HG03139 (cell line): Measurements from ENCODE around the gene BPTF.
"Not testable (repeated sequence)": the region's sequence is repeated elsewhere in the genome, so short reads cannot be mapped to it uniquely, and the experiment has no call there.

Experiments used
- ATAC-seq: cut with Tn5 transposase; IDR thresholded peaks from one replicate; pipeline ENCODE4 v1.9.1; 2021; ENCODE audit not compliant: unreplicated experiment

BPTF gene

DNA sequence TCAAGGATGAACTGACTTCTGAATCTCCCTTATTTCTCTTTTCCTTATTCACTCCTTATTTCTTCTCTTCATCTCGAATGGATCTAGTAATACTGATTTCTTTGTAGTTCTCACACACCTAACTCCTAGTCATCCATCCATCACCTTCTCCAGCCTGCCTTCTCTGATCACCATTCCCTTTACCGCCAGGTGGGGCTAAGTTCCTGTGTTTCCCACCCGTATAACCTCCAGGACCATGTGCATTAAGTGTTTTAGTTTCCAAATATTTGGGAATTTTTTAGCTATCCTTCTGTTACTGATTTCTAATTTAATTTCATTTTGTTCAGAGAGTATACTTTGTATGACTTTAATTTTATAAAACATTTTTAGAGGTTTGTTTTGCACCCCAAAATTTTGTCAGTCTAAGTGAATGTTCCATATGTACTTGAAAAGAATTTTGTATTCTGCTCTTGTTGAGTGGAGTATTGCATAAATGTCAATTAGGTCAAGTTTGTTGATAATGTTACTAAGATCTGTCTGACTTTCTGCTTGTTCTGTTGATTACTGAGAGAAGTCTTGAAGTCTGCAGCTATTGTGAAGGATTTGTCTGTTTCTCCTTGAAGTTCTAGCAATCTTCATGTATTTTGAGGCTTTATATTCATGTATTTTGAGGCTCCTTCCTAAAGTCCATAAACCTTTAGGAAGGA lies 8.8 kb downstream of the BPTF start:
- ATAC-seq = no peak

DNA sequence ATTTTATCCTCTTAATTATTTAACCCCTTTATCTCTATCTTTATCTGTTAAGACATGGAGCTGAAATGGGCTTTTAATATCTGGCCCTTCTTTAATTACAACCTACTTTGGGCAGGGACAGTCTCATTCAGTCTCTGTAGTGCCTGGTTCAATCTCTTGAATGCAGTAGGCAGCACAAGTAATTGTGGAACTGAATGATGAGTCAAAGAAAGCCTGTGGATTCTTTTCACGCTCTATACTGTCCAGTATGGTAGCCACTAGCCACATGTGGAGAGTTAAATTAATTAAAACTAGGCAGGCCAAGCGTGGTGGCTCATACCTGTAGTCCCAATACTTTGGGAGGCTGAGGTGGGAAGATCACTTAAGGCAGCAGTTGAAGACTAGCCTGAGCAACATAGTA lies 9.3 kb downstream of the BPTF start:
- no peak for ATAC-seq

DNA sequence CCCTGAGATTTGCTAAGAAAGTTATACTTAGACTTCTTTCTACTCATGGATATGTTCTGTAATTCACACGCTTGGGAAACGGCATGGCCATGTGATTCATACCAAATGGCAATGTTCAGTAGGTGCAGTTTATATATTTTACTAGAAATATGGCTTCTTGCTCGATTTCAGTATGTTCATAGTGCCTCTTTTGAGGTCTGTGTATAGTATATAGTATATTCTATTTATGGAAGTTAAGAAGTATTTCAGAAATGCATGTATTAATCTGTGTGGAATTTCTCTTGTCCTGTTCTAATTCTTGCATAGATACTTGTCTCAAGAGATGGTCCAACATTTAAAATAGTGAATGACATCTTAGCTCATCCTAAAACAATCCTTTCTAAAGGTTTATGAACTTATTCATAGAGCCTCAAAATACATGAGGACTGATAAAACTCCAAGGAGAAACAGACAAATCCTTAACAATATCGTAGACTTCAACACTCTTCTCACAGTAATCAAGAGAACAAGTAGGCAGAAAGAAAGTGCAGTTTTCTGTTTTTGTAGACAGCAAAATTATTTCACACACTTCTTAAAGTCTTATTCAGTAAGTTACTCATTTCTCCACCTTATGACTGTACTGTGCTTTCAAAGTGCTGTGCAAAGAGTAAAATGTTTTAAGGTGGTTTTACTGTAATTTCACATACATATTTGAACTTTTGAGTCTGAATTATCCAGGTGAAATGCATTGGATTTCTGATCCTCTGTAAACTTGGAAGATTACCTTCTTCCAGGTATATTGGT lies 11.1 kb downstream of the BPTF start:
- ATAC-seq = no peak

DNA sequence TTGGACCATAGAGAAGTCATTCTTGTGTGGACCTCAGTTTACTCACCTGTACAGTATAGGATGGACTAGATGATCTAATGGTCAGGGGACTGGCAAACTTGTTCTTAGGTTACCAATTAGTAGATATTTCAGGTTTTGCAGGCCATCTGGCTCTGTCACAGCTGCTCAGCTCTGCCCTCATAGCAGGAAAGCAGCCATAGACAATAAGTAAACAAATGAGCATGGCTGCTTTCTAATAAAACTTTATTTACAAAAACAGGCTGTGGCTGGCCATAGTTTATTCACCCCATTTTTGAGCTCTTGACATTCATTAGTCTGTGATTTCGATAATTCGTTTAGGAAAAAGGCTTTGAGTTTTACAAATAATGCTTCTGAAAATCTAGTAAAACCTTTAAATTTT lies 12.7 kb downstream of the BPTF start:
- ATAC-seq = no peak

DNA sequence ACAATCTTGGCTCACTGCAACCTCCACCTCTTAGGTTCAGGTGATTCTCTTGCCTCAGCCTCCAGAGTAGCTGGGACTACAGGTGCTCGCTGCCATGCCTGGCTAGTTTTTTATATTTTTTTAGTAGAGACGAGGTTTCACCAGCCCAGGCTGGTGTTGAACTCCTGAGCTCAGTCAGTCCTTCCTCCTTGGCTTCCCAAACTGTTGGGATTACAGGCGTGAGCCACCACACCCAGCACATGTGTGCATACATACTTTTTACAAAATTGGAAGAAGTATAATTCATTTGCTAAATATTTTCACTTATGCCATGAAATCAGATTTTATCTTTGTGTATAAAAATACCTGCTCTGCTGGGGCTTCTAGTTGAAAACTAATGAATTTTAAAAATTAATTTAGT lies 13.2 kb downstream of the BPTF start:
- no peak for ATAC-seq

DNA sequence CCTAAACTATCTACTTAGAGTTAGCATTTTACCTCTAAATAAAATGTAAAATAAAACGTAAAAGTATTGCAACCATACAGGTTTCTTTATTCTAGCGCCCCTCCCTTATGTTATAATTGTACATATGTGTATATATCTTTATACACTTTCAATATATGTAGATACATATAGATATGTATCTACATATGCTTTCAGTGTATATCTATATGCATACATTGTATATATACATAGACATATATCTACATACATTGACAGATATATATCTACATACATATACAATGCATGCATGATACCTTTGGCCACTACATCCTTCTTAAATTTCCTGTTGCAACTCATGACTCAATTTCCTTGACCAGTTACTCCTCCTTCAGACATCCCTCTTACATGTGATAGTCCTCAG lies 16.7 kb downstream of the BPTF start:
- ATAC-seq = no peak

DNA sequence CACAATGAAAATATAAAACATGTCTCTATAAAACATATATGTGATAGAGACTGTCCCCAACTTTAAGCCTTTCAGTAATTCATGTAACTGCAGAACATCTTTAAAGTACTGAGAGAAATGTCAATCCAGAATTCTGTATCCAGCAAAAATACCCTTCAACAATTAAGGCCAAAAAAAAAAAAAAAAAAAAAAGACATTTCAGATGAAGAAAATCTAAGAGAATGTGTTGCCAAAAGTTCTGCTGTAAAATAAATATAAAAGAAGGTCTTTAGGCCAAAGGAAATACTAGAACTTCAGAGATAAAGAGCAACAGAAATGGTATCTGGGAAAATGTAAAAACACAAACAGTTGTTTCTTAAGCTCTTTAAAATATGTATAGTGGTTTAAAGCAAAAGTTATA lies 17.3 kb downstream of the BPTF start:
- ATAC-seq = no peak

DNA sequence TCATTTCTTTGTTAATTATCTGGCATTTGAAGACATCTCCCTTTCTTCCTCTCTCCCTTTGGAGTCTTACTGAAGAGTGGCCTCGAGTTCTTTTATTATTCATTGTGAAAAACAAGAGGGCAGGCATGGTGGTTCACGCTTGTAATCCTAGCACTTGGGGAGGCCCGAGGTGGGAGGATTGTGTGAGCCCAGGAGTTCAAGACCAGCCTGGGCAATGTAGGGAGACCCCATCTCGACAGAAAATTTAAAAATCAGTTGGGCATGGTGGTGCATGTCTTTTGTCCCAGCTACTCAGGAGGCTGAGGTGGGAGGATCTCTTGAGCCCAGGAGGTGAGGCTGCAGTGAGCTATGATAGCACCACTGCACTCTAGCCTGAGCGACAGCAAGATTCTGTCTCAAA lies 20.1 kb downstream of the BPTF start:
- no peak for ATAC-seq

DNA sequence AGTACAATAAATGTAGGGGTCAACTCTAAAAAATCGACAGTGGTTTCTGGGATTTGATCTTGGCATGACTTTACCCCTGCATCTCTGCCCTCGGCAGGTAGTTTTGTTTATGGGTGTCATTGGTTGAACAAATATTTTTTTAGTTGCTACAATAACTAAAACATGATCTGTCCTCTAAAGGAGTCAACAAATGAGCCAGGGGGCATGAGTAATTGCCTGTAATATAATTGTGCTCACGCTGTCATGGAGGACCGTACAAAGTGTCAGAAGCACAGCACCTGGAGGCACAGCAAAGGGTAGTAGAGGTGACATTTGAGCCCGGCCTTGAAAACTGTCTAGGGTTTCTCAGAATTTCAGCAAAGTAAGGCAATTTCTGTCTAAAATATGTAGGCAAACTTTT lies 22.9 kb downstream of the BPTF start:
- not testable (repeated sequence) for ATAC-seq

DNA sequence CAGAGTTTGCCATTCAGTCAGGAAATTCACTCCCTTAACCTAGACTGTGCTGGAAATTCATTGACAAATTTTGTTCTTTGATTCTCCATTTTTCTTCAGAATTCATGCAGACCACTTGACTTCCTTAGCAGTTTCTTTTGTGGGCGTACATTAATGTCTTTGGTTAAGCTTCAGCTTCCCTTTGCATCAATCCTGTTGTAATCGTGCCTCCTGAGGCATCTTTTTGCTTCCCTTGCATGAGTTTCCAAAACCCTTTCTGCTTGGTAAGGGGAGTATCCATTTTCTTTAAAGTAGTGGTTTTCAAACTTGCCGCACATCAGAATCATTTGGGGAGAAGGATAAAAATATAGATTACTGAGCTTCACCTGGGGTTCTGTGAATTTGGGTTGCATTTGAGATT lies 23.5 kb downstream of the BPTF start:
- not testable (repeated sequence) for ATAC-seq

DNA sequence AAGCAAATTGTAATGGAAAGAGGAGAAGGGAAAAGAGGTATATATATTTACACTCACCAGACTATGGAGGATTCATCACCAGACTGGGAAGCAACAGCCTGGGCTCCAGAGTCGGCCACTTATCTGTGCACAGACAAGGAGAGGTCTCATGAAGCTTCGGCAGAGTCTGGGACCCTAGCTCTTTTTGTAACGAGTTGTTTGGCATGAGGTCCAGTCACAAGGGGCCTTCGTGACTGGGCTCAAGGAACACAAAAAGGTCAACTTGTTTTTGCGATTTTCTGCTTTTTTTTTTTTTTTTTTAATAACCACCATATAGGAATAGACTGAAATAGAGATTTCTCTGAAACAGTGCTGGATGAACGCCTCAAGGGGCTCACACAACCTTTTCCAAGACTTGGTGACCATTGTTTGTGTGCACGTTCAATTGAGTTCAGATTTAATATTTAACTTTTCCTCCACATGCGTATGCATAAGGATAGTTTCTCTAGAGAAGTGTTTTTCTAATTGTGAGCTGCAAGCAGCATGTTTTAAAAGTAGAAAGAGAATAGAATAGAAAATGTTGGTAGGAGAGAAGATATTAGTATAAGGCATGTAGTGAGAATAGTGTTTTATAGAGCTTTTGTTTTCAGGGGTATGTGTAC lies 25.8 kb downstream of the BPTF start:
- ATAC-seq = no peak

DNA sequence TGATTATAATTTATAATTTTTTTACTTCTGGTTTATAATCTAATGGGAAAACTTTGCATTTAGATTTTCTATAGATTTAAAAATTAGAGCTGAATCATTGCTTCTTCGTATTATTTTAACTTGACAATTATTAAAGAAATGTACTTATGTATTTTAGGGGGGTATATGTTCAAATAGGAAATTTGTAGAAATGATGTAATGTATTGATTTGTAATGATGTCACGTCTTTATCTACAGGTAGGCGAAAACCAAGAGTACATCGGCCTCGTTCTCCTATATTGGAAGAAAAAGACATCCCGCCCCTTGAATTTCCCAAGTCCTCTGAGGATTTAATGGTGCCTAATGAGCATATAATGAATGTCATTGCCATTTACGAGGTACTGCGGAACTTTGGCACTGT lies 28.4 kb downstream of the BPTF start:
- ATAC-seq = no peak

DNA sequence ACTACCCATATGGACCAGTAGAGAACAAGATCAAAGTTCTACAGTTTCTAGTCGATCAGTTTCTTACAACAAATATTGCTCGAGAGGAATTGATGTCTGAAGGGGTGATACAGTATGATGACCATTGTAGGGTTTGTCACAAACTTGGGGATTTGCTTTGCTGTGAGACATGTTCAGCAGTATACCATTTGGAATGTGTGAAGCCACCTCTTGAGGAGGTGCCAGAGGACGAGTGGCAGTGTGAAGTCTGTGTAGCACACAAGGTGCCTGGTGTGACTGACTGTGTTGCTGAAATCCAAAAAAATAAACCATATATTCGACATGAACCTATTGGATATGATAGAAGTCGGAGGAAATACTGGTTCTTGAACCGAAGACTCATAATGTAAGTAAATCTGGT lies 29.1 kb downstream of the BPTF start:
- no peak for ATAC-seq

DNA sequence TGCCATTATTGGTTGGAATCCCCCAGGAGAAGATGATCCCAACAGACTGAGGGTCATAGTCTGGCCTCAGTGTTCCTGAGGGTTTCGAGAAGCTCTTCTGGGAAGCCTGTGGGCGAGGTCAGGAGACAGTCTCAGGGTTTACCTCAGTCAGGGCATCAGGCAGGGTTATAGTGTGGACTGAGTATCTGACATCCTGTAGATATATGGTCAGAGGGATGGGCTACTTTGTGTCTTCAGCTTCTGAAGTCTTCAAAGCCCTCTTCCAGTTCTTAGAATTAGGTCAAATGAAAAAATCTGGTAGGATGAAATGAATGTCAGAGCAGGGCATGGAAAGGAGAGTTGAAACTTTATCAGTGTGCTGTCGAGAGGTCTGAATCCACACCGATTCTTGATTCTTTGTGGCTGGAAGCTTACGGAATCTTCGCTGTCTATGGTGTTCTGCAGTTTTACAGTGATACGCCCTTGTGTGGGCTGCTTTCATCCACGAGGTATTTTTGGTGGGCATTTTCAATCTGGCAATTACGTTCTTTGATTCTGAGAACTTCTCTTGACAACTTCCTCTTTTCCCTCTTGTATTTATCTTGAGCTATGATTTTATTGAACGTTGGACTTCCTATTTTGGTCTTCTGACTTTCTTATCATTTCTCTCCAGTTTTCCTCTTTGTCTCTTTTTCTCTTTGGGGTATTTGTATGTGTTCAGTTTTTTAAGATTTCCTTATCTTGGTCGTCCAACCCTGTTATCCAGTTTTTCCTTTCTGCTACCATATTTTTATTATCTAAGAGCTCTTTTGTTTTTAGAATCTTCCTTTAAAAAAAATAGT lies 30.4 kb downstream of the BPTF start:
- ATAC-seq = no peak

DNA sequence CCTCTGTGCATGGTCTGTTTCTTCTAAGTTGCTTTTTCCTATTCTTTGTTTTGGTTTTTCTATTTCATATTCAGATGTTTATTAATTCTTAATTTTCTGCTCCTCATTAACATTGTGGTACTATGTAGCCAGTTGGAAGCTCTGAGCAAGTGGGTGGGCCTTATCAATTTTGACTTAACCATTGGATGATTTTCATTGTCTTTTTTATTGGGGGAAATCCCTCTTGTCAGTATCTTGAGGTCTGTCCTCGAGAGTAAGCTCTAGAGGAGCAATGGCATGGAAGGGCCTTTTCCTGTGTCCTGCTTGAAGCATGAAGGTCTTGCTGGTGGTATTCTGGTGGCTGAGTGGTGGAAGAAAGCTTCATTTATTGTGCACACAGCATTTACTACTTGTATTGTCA lies 31.1 kb downstream of the BPTF start:
- not testable (repeated sequence) for ATAC-seq

DNA sequence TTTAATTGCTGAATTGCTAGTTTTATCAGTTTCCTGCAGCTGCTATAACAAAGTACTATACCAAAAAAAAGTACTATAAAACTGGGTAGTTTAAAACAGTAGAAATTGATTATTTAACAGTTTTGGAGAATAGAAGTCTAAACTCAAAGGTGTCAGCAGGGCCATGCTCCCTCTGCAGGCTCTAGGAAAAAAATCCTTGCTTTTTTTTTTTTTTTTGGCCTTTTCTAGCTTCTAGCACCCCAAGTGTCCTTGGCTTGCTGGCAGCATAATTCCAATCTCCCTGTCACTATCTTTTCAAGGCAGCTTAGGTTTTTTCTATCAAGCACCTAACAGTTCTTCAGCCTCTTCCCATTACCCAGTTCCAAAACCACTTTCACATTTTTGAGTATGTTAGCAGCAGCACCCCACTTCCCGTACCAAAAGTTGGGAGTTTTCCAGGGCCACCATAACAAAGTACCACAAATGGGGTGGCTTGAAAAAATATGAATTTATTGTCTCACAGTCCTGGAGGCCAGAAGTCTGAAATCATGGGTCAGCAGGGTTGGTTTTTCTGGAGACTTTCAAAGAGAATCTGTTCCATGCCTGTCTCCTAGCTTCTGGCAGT lies 37.4 kb downstream of the BPTF start:
- no peak for ATAC-seq

DNA sequence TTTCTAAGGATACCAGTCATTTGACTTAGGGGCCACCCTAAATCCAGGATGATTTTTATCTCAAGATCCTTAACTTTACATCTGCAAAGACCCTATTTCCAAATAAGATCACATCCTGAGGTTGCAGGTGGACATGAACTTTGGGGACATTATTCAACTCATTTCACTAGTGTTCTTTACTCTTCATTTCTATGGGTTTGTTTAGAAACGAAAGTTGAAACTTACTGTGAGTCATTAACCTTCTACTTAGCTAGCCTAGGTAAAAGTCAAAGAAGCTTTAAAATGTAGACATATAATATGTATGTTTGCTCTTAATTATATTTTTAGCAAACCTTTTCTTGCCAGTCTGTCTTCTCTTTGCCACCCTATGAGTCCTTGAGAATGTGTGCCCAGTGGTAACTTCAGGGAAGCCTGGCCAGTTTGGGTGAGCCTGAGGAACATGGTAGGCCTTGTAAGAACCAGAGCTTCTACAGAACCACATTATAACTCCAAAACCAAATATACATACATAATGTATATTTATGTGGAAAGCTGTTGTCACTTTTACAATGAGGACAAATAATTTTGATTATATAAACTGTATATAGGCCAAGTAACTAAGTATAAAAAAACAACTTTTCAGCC lies 38.4 kb downstream of the BPTF start:
- ATAC-seq = peak; percentile 60

DNA sequence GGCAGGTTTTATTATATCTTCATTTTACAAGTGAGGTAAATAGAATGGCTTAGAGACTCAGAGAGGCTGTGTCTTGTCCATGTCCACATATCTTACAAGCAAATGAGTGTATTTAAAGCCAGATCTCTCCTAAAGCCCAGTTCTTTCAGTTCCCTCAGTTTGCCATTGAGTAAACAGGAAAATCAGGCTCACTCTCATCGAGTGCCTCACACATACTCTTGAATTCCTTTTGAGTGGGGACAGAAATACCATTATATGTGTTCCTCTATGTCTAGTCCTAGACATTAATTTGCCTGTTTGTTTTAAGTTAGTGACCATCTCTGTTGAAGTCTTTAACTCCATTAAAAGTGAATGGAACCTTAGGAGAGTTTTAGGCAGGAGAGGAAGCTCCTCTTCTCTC lies 40.1 kb downstream of the BPTF start:
- ATAC-seq = no peak

DNA sequence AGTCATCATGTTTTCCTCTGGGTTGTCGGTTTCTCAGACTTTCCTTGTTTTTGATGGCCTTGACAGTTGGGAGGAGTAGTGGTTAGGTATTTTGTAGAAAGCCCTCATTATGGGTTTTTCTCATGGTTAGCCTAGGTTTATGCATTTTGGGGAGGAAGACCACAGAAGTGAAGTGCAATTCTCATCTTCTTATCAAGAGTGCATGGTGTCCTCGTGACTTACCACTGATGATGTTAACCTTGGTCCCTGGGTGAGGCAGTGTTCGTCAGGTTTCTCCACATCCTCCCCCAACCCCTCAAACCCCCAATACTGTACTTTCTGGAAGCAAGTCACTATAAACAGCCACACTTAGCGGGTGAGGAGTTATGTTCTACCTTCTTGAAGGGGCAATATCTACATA lies 42.3 kb downstream of the BPTF start:
- no peak for ATAC-seq

DNA sequence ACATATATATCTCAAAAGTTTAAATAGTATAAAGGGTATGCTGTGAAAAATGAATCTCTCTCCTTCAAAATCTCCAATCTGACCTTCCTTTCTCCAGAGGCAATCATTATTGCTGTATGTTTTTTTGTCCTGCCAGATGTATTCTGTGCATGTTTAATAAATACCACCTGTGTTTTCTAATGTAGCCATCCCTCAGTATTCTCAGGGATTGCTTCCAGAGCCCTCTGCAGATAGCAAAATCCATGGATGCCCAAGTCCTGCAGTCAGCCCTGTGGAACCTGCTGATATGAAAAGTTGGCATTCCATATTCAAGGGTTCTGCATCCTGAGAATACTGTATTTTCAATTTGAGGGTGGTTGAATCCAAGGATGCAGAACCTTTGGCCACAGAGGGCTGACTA lies 42.9 kb downstream of the BPTF start:
- ATAC-seq = no peak

DNA sequence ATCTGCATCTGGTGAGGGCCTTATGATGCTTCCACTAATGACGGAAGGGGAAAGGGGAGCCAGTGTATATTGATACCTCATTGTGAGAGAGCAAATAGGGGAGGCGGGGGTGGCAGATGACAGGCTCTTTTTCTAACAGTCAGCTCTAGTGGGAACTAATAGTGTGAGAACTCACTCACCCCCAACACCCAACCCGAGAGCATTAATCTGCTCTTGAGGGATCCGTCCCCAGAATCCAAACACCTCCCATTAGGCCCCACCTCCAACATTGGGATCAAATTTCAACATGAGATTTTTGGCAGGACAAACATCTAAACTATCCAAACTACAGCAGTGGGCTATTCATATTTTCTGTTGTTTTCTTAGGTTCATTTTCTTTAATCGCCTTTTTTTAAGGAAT lies 54.4 kb downstream of the BPTF start:
- ATAC-seq = no peak
